Measurements from ENCODE around the gene C2CD4A. TPM values are rescaled to one million over a fixed set of nuclear protein-coding genes. Genes with fewer than 3 reads are reported as not detected.
"Not testable (repeated sequence)": the region's sequence is repeated elsewhere in the genome, so short reads cannot be mapped to it uniquely, and the experiment has no call there.

Gene C2CD4A
- total RNA-seq, 6 experiments from 2014 or later, result 0.53 to 6.3 (median 3.7) TPM; not detected in 2

DNA sequence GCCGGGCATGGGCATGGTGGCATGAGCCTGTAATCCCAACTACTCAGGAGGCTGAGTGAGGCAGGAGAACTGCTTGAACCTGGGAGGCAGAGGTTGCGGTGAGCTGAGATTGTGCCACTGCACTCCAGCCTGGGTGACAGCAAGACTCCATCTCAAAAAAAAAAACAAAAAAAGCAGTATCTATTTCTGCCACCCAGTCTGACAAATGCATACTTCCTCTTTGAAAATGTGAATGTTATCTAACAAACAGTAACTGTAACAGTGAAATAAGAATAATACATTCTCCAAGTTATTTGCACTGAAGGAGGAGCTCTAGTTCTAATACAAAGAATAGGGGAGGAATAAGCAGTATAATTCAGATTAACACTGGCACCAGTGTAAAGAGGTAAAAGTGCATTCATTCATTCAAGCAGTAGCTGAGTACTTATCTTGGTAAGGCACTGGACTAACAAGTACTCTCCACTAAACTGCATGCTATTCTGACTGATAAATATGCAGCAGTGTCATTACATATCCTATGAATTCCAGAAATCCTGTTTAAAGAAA lies 19.4 kb upstream of the C2CD4A start:
- Histone ChIP-seq H3K36me3 (no peaks in the 10 kb centered on the region), H3K27me3 (no peaks in the 10 kb centered on the region), H3K4me3 (no peak overlapping the region), H3K4me1 (peaks cover 0 to 8% (median 0%) of the 10 kb centered on the region in 4 donors), H3K27ac (no peak overlapping the region), H3K9me3 (no peaks in the 10 kb centered on the region)
- WGBS (ENCODE audit: insufficient coverage, low coverage, low lambda C conversion rate, missing lambda C conversion rate), result 100% methylated on average over 1 of the region's 2 CpGs
- intact Hi-C loops (cut with DNase I), result no loop called here
- ATAC-seq (no peak), DNase-seq (no peak)
- TF ChIP-seq POLR2A (IDR thresholded peaks at IDR 0.05), result no peak
- TF ChIP-seq, protein P1, sequence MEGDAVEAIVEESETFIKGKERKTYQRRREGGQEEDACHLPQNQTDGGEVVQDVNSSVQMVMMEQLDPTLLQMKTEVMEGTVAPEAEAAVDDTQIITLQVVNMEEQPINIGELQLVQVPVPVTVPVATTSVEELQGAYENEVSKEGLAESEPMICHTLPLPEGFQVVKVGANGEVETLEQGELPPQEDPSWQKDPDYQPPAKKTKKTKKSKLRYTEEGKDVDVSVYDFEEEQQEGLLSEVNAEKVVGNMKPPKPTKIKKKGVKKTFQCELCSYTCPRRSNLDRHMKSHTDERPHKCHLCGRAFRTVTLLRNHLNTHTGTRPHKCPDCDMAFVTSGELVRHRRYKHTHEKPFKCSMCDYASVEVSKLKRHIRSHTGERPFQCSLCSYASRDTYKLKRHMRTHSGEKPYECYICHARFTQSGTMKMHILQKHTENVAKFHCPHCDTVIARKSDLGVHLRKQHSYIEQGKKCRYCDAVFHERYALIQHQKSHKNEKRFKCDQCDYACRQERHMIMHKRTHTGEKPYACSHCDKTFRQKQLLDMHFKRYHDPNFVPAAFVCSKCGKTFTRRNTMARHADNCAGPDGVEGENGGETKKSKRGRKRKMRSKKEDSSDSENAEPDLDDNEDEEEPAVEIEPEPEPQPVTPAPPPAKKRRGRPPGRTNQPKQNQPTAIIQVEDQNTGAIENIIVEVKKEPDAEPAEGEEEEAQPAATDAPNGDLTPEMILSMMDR (IDR thresholded peaks at IDR 0.05), result no peak

DNA sequence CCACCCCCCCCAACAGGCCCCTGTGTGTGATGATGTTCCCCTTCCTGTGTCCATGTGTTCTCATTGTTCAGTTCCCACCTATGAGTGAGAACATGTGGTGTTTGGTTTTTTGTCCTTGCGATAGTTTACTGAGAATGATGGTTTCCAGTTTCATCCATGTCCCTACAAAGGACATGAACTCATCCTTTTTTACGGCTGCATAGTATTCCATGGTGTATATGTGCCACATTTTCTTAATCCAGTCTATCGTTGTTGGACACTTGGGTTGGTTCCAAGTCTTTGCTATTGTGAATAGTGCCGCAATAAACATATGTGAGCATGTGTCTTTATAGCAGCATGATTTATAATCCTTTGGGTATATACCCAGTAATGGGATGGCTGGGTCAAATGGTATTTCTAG lies 18.5 kb upstream of the C2CD4A start:
- H3K9me3 ChIP-seq; H3K27me3 ChIP-seq; H3K36me3 ChIP-seq; H3K4me3 ChIP-seq; ATAC-seq; intact Hi-C loops (cut with DNase I); DNase-seq; H3K27ac ChIP-seq: not testable (repeated sequence)
- peaks cover 0 to 17% (median 4%) of the 10 kb centered on the region in 4 donors for H3K4me1 ChIP-seq
- 86% methylated on average over 2 of the region's 4 CpGs for WGBS (ENCODE audit: insufficient coverage, low coverage, low lambda C conversion rate, missing lambda C conversion rate)

DNA sequence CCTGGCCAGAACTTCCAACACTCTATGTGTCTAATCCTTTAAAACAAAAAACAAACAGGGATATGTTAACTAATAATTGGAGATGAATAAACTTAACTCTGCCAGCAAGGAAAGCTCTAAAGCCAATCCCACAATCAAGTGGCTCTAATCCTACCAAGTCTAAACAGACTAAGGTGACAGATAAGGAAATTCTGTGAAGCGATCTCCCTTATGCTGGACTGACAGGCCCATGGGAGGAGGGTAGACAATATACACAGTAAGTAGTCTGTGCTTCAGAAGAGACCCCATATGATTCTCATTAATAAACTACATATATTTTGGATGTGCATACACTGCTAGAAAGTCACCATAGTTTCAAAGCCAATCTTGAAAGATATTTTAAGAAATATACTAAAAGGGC lies 16.7 kb upstream of the C2CD4A start:
- ATAC-seq (no peak), DNase-seq (no peak)
- Histone ChIP-seq H3K27ac (no peak overlapping the region), H3K27me3 (no peaks in the 10 kb centered on the region), H3K4me1 (peaks cover 0 to 24% (median 5%) of the 10 kb centered on the region in 4 donors), H3K4me3 (no peak overlapping the region), H3K36me3 (no peaks in the 10 kb centered on the region), H3K9me3 (no peaks in the 10 kb centered on the region)
- WGBS (ENCODE audit: insufficient coverage, low coverage, low lambda C conversion rate, missing lambda C conversion rate), result 73% methylated on average over 1 of the region's 1 CpG
- TF ChIP-seq, protein P1 (IDR thresholded peaks at IDR 0.05), result no peak
- TF ChIP-seq POLR2A (IDR thresholded peaks at IDR 0.05), result no peak
- intact Hi-C loops (cut with DNase I), result no loop called here

DNA sequence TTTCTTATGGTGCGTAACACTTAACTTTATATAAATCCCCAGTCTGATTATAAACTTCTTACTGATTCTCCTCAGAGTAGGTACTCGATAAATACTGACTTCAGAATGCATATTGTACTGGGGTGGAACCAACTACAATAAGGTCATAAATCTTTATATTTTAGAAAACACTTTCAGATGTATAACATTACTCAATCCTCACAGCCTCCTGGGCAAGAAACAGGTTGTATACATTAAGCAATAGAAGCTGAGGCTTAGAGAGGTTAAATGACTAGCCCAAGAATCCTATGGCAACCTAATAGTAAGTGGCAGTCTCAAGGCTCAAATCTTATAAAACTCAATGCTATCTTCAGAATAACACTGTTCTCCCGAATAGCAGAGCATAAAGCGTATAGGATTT lies 15.6 kb upstream of the C2CD4A start:
- Histone ChIP-seq H3K27me3 (no peaks in the 10 kb centered on the region), H3K4me3 (no peak overlapping the region), H3K4me1 (peaks cover 0 to 24% (median 5%) of the 10 kb centered on the region in 4 donors), H3K27ac (no peak overlapping the region), H3K9me3 (no peaks in the 10 kb centered on the region), H3K36me3 (no peaks in the 10 kb centered on the region)
- ATAC-seq (no peak), DNase-seq (no peak)
- TF ChIP-seq, protein P1 (IDR thresholded peaks at IDR 0.05), result no peak
- no peak for TF ChIP-seq POLR2A (IDR thresholded peaks at IDR 0.05)
- 100% methylated on average over 4 of the region's 4 CpGs for WGBS (ENCODE audit: insufficient coverage, low coverage, low lambda C conversion rate, missing lambda C conversion rate)
- intact Hi-C loops (cut with DNase I), result no loop called here

DNA sequence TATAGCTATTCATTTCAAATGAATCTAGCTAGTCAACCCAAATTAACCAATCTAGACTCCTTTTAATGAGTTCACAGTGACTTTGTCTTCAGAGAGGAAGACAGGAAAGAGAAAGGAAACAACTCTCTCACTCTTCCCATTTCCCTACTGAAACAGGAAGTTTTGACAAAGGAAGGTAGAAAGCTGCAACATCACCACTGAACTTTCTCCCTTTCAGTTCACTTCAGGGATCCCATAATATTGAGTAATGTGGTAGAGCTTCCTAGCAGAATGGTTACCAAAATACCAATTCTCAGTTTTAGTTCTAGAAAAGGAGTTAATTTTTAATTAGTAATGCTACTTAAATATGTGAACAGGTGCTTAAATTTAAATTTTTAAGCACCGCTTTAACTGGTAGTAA lies 14.1 kb upstream of the C2CD4A start:
- peaks cover 0 to 24% (median 5%) of the 10 kb centered on the region in 4 donors for H3K4me1 ChIP-seq
- peak; percentile 45 to 81 (median 60) for ATAC-seq
- TF ChIP-seq, protein P1 (IDR thresholded peaks at IDR 0.05), result no peak
- TF ChIP-seq POLR2A (IDR thresholded peaks at IDR 0.05), result no peak
- H3K9me3 ChIP-seq, result no peaks in the 10 kb centered on the region
- H3K4me3 ChIP-seq, result no peak overlapping the region
- intact Hi-C loops (cut with DNase I), result no loop called here
- no peaks in the 10 kb centered on the region for H3K36me3 ChIP-seq
- WGBS (ENCODE audit: insufficient coverage, low coverage, low lambda C conversion rate, missing lambda C conversion rate), result 95% methylated on average over 1 of the region's 1 CpG
- DNase-seq, result no peak
- no peak overlapping the region for H3K27ac ChIP-seq
- H3K27me3 ChIP-seq, result no peaks in the 10 kb centered on the region

All from right lobe of liver (tissue), 6 donors.